T-helper 1 cell treated with Interleukin-12 subunit alpha and Interleukin-12 subunit beta and Interleukin-4 antibody, amounts not matched to agents 30 μg/mL and 1 μg/mL, for 36 hours (primary cell): ENCODE results near the gene SLC4A1AP.

Source experiments
- H3K27ac Mint-ChIP-seq: one replicate; pipeline ENCODE4 v1.8.0; 2021; ENCODE audit warnings: mild to moderate bottlenecking, mixed read lengths
- H3K27me3 Mint-ChIP-seq: one replicate; pipeline ENCODE4 v1.8.0; 2021; ENCODE audit warnings: low read depth, mixed read lengths
- H3K36me3 Mint-ChIP-seq: one replicate; pipeline ENCODE4 v1.8.0; 2021; ENCODE audit warnings: low read depth, mixed read lengths
- H3K4me1 Mint-ChIP-seq: one replicate; pipeline ENCODE4 v1.8.0; 2021; ENCODE audit warnings: low read depth, mixed read lengths
- H3K4me3 Mint-ChIP-seq: one replicate; pipeline ENCODE4 v1.8.0; 2021; ENCODE audit warnings: mild to moderate bottlenecking, moderate library complexity, mixed read lengths
- H3K9me3 Mint-ChIP-seq: one replicate; pipeline ENCODE4 v1.8.0; 2021; ENCODE audit warnings: mixed read lengths

SLC4A1AP gene

DNA sequence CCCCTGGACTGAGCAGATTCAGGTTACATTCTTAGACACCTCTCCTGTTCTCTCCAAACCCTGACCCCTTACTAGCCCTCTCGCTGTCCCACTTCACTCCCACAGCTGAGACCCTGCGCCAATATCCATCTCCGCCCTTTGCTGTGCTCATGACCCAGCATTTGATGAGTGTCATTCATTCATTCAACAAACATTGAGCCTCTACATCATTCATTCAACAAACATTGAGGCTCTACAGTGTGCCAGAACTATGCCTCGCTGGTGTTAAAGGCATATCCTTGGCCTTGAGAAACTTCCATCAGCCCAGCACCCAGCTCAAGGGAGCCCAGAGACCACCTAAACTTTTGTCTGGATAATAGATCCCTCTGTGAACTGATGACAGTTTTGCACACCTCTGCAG lies 65.9 kb downstream of the SLC4A1AP start:
- H3K9me3 Mint-ChIP-seq: no peaks in the 10 kb centered on the region
- peaks cover 2% of the 10 kb centered on the region for H3K36me3 Mint-ChIP-seq
- no peaks in the 10 kb centered on the region for H3K27me3 Mint-ChIP-seq
- no peak overlapping the region for H3K27ac Mint-ChIP-seq
- no peak overlapping the region for H3K4me3 Mint-ChIP-seq
- H3K4me1 Mint-ChIP-seq: peaks cover 11% of the 10 kb centered on the region

GRCh38 chr2:27730261-27730662 lies 66.6 kb downstream of the SLC4A1AP start:
- Mint-ChIP-seq H3K9me3 (no peaks in the 10 kb centered on the region), H3K27ac (no peak overlapping the region), H3K4me3 (no peak overlapping the region), H3K4me1 (peaks cover 15% of the 10 kb centered on the region), H3K36me3 (peaks cover 2% of the 10 kb centered on the region), H3K27me3 (no peaks in the 10 kb centered on the region)

- Mint-ChIP-seq H3K27me3 (no peaks in the 10 kb centered on the region), H3K36me3 (peaks cover 2% of the 10 kb centered on the region), H3K4me1 (peaks cover 19% of the 10 kb centered on the region), H3K27ac (no peak overlapping the region), H3K4me3 (no peak overlapping the region), H3K9me3 (no peaks in the 10 kb centered on the region)
Measured at GRCh38 chr2:27730980-27731691, 67.4 kb downstream of the SLC4A1AP start.

GRCh38 chr2:27734305-27734704 lies 70.6 kb downstream of the SLC4A1AP start:
- Mint-ChIP-seq H3K4me3 (no peak overlapping the region), H3K9me3 (no peaks in the 10 kb centered on the region), H3K36me3 (peaks cover 2% of the 10 kb centered on the region), H3K27ac (no peak overlapping the region), H3K27me3 (no peaks in the 10 kb centered on the region), H3K4me1 (peaks cover 11% of the 10 kb centered on the region)

- H3K27ac Mint-ChIP-seq: peak overlapping the region; percentile 49
- H3K27me3 Mint-ChIP-seq: no peaks in the 10 kb centered on the region
- H3K4me1 Mint-ChIP-seq: peaks cover 11% of the 10 kb centered on the region
- peaks cover 2% of the 10 kb centered on the region for H3K36me3 Mint-ChIP-seq
- H3K4me3 Mint-ChIP-seq: peak overlapping the region; percentile 58
- no peaks in the 10 kb centered on the region for H3K9me3 Mint-ChIP-seq
Measured at GRCh38 chr2:27735263-27735904, 71.7 kb downstream of the SLC4A1AP start.

DNA sequence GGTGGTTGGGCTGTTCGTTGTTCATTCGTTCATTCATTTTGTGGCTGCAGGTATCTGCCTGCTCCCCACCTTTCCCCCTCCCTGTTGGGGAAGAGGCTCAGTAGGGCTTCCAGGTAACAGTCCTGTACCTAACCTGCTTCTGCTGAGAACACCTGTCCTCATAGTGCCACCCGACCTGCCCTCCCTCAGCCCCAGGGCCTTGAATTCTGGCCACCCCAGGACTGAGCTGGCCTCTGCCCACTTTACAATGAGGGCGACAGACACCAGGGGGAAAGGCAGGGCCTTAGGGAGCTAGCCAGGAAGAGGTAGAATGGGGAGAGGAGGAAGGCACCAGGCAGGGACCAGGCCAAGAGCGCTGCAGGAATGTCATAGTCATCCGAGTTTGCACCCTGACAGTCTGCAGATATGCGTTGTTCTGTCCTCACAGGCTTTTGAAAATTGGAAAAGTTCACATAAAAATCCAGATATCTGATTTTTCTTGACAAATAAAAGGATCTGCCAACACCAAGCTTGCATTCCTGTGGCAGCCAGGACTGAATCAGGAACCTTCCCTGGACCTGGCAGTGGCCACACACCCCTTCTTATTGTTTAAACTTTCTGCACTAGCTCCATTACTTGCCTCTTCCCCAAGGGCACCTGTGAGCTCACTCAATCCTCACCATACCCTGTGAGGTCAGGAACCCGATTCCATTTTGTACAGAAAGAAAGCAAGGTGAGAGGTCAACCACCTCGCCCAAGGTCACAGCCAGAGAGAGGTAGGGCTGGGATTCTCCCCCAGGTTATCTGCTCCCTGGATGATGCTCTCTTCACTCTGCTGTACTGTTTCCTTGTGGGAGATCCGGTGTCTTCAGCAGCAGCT lies 72.6 kb downstream of the SLC4A1AP start:
- H3K4me3 Mint-ChIP-seq: no peak overlapping the region
- H3K36me3 Mint-ChIP-seq: peaks cover 2% of the 10 kb centered on the region
- no peaks in the 10 kb centered on the region for H3K9me3 Mint-ChIP-seq
- peaks cover 11% of the 10 kb centered on the region for H3K4me1 Mint-ChIP-seq
- H3K27ac Mint-ChIP-seq: peak overlapping the region; percentile 24
- H3K27me3 Mint-ChIP-seq: no peaks in the 10 kb centered on the region

GRCh38 chr2:27736890-27737204 lies 73.2 kb downstream of the SLC4A1AP start:
- H3K27me3 Mint-ChIP-seq: no peaks in the 10 kb centered on the region
- H3K9me3 Mint-ChIP-seq: no peaks in the 10 kb centered on the region
- no peak overlapping the region for H3K4me3 Mint-ChIP-seq
- no peak overlapping the region for H3K27ac Mint-ChIP-seq
- peaks cover 2% of the 10 kb centered on the region for H3K36me3 Mint-ChIP-seq
- H3K4me1 Mint-ChIP-seq: peaks cover 11% of the 10 kb centered on the region

GRCh38 chr2:27737676-27738348 lies 74.1 kb downstream of the SLC4A1AP start:
- no peak overlapping the region for H3K27ac Mint-ChIP-seq
- H3K9me3 Mint-ChIP-seq: no peaks in the 10 kb centered on the region
- no peaks in the 10 kb centered on the region for H3K27me3 Mint-ChIP-seq
- H3K4me3 Mint-ChIP-seq: no peak overlapping the region
- H3K4me1 Mint-ChIP-seq: peaks cover 11% of the 10 kb centered on the region
- peaks cover 2% of the 10 kb centered on the region for H3K36me3 Mint-ChIP-seq

GRCh38 chr2:27738349-27739057 lies 74.8 kb downstream of the SLC4A1AP start:
- Mint-ChIP-seq H3K4me3 (no peak overlapping the region), H3K4me1 (peaks cover 11% of the 10 kb centered on the region), H3K27ac (no peak overlapping the region), H3K9me3 (no peaks in the 10 kb centered on the region), H3K36me3 (no peaks in the 10 kb centered on the region), H3K27me3 (no peaks in the 10 kb centered on the region)

- Mint-ChIP-seq H3K9me3 (no peaks in the 10 kb centered on the region), H3K27ac (no peak overlapping the region), H3K4me3 (no peak overlapping the region), H3K36me3 (no peaks in the 10 kb centered on the region), H3K4me1 (peaks cover 11% of the 10 kb centered on the region), H3K27me3 (no peaks in the 10 kb centered on the region)
Measured at GRCh38 chr2:27739058-27739373, 75.3 kb downstream of the SLC4A1AP start.

GRCh38 chr2:27741673-27742072 lies 78.0 kb downstream of the SLC4A1AP start:
- peaks cover 2% of the 10 kb centered on the region for H3K4me1 Mint-ChIP-seq
- H3K27ac Mint-ChIP-seq: no peak overlapping the region
- H3K4me3 Mint-ChIP-seq: no peak overlapping the region
- H3K27me3 Mint-ChIP-seq: peaks cover 16% of the 10 kb centered on the region
- no peaks in the 10 kb centered on the region for H3K9me3 Mint-ChIP-seq
- no peaks in the 10 kb centered on the region for H3K36me3 Mint-ChIP-seq

GRCh38 chr2:27742571-27742970 lies 78.9 kb downstream of the SLC4A1AP start:
- Mint-ChIP-seq H3K36me3 (no peaks in the 10 kb centered on the region), H3K27me3 (peaks cover 16% of the 10 kb centered on the region), H3K27ac (no peak overlapping the region), H3K9me3 (no peaks in the 10 kb centered on the region), H3K4me1 (peaks cover 2% of the 10 kb centered on the region), H3K4me3 (no peak overlapping the region)
